ENCODE measurements around the gene PTCD2.
A peak's percentile ranks its signal among the peaks of the same experiment; 100 is the strongest.

PTCD2 gene

GRCh38 chr5:72346398-72346797 is 26.2 kb downstream of the PTCD2 start:
- DNase-seq (ENCODE audit: low read depth): no peak

- peak; percentile 59 for DNase-seq (ENCODE audit: low read depth)
Measured at GRCh38 chr5:72347801-72348308, 27.7 kb downstream of the PTCD2 start.

- DNase-seq (ENCODE audit: low read depth): no peak
Measured at GRCh38 chr5:72351376-72351775, 31.2 kb downstream of the PTCD2 start.

- no peak for DNase-seq (ENCODE audit: low read depth)
Measured at GRCh38 chr5:72352616-72353015, 32.4 kb downstream of the PTCD2 start.

DNA sequence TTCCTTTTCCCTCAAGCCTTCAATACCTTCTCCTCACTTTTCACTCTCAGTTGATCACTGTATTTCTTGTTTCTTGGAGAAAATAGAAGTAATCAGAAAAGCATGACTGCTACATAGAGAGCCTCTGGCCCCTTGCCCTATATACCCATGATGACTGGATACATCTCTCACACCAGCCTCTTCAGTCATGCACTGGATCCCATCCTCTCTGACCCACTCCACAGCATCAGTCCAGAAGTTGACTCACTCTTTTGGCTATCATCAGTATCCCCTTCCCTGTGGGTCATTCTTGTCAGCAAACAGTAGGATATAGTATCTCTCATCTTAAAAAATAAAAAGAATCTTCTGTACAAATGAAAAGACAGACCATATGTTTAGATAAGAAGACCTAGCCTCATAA is 32.9 kb downstream of the PTCD2 start:
- DNase-seq (ENCODE audit: low read depth): no peak

DNA sequence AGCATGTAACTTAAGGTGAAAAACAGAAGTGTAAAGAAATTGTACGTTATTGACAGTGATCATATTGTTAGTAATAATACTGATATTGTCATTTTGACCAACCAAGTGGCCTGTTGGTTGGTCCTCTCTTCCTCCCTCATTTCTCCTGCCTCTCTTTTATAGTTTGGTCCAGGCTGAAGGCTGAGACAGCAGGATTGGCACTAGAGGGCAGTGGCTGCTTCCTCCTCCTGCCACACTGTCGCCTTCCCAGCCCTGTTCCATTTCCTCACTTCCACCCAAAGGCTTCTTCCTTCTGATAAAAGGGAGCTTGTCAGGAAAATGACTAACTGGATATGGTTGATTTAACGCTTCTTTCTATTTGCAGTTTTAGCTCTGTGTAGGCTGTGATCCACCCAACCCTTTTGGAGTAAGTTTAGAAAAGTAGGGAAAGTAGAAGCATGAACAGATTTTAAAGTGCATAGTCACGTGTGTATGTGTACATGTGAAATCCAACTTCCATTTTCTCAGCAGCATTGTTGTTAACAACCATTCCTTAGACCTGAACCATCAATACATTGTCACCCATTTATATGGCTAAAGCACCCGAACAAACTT is 35.6 kb downstream of the PTCD2 start:
- DNase-seq (ENCODE audit: low read depth): no peak

DNA sequence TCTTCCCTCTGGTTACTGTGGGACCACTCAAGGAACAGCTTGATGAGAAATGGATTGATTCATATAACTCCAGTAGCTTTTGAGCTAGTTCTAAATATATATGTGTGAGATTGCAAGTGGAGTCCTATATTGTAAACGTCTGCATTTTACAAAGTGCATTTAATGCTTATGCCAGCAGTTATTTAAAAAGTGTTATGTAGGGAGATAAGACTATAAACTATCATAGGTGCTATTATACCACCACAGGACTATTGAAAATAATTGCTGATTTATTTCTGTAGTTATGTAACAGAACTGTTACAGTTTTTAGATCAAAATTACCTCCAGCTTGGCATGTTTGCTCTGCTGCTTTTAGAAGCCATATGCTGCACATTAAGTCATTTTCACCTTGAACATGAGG is 36.2 kb downstream of the PTCD2 start:
- DNase-seq (ENCODE audit: low read depth): no peak

DNA sequence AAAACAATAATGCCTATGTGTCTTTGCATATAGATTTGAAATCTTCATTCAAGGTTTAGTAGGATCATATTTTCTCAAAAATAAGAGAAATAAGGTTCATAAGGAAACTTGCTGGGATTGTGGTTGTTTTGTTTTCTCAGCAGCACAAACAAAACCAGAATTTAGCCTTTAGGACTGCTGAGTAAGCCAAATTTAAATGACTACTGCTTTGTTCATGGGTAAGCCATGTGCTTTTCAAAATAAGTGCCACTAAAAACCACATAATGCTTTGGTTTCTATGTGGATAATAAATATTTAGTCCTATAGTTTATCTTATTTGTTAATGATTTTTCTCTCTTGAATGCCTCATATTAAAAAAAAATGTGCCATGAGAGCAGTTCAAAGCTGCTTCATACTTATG is 38.8 kb downstream of the PTCD2 start:
- no peak for DNase-seq (ENCODE audit: low read depth)

GRCh38 chr5:72359886-72360285 is 39.7 kb downstream of the PTCD2 start:
- no peak for DNase-seq (ENCODE audit: low read depth)

GRCh38 chr5:72363166-72363802 is 43.1 kb downstream of the PTCD2 start:
- peak; percentile 73 for DNase-seq (ENCODE audit: low read depth)

DNA sequence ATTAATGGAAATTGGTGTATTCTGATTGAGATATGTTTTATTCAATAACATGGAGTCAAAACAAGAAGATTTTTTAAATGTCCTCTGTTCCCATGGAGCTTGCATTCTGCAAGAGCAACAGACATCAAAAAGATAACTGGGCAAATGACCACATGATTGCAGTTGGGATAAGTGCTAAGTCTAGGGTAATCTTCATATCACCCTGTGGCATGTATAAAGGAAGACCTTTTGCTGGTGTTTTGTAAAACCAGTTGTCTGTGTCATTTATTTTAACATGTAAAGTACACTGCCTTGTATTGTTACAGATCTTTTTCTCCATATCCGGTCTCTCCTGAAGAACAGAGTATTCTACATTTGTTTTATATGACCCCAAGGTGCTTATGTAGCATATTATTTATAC is 44.0 kb downstream of the PTCD2 start:
- DNase-seq (ENCODE audit: low read depth): no peak

DNA sequence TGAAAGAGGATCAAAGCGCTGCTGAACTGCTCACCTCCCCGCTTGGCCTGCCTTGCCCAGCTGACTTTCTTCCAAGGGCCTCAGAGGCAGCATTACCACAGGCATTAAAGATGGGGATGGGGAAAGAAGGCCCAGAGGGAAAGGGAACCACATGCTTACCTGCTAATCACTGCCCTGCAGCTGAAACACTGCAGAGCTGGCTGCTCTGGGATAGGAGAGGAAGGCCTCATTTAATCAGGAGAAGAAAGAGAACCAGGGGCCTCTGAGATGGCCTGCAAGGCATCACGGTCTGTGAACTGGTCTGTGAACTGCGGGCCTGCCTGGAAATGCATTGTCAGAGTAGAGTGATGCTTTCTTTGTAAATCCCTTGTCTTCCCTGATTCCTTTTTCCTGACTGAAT is 44.8 kb downstream of the PTCD2 start:
- no peak for DNase-seq (ENCODE audit: low read depth)

DNA sequence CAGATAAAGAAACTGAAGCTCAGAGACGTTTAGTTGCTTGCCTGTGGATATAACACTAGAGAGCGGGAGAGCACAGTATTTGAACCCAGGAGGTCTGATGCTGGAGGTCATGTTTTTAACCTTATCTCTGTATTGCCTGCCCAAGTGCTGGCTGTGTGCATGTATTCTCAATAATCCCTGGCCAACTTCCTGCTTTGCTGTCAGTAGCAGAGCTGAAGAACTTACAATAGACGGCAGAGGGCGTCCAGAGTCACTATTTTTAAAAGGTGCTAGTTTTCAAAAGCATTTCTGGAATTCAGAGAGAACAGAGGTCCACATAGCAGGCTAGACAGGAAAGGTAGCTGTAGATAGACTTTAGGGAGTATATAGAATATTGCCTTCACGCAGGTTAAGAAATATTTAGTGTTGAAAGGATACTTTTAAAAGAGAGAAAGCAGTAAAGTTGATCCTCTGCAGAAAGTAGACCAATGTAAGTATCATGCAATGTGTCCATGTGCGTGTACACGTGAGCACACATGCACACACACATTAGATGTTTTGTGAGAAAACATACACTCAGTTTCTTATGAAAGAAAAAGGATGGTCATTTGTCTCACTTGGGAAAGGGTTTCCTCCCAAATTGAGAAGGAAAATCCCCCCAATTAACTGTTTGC is 46.3 kb downstream of the PTCD2 start:
- DNase-seq (ENCODE audit: low read depth): no peak

GRCh38 chr5:72368271-72368670 is 48.1 kb downstream of the PTCD2 start:
- DNase-seq (ENCODE audit: low read depth): no peak

GRCh38 chr5:72369301-72369700 is 49.1 kb downstream of the PTCD2 start:
- no peak for DNase-seq (ENCODE audit: low read depth)

DNA sequence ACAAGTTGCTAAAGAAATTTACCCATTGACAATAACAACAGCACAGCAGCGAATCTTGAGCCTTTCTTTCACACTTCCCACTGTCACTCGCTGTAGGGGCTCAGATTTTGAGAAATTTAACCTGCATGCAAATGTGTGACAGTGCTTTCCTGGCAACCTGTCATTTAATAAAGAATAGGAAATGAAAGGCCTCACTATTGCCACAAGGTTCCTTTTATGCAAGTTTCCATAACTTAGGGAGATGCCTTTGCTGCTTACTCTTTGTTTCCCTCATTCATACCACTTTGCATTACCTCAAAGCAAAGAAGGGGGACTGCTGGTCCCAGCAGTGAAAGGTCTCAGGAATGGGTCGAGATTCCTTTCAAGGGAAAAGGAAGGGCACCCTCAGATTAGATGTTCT is 49.5 kb downstream of the PTCD2 start:
- DNase-seq (ENCODE audit: low read depth): no peak

- DNase-seq (ENCODE audit: low read depth): no peak
Measured at GRCh38 chr5:72372331-72372730, 52.2 kb downstream of the PTCD2 start.

DNA sequence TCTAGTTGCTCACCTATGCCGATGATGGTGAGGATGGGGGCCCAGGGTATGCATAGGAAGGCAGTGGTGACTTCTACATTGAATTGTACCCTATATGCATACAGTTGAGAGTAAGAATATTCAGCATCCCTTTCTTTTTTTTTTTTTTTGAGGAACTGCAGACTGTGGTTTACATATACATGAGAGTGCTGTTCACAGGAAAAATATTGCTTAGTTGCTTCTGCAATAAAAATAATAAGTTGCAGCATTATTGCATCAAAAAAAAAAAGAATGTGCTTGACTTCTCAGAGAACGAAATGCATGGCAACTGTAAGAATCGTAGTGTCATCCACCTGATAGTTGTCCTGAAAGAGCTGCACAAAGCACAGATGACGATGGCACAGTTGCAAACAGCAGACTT is 52.8 kb downstream of the PTCD2 start:
- DNase-seq (ENCODE audit: low read depth): no peak

DNA sequence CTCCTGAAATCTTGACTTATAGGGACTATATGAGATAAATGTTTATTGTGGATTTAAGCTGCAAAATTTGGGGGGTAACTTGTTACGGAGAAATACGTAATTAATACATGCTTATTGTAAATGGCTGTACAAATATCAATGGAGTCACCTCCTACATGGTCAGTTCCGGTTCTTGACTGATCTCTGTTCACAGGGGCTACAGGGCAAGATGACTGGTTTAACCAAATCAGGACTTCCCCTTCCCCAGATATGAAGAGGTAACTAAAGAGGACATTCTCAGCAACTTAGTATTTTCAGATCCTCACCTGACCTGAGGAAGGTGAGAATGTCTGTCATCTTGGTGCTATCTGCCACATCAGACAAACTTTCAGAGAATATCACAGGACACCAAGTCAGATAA is 54.7 kb downstream of the PTCD2 start:
- DNase-seq (ENCODE audit: low read depth): no peak

- DNase-seq (ENCODE audit: low read depth): no peak
Measured at GRCh38 chr5:72376381-72376780, 56.2 kb downstream of the PTCD2 start.

- no peak for DNase-seq (ENCODE audit: low read depth)
Measured at GRCh38 chr5:72377910-72378638, 57.9 kb downstream of the PTCD2 start.

DNA sequence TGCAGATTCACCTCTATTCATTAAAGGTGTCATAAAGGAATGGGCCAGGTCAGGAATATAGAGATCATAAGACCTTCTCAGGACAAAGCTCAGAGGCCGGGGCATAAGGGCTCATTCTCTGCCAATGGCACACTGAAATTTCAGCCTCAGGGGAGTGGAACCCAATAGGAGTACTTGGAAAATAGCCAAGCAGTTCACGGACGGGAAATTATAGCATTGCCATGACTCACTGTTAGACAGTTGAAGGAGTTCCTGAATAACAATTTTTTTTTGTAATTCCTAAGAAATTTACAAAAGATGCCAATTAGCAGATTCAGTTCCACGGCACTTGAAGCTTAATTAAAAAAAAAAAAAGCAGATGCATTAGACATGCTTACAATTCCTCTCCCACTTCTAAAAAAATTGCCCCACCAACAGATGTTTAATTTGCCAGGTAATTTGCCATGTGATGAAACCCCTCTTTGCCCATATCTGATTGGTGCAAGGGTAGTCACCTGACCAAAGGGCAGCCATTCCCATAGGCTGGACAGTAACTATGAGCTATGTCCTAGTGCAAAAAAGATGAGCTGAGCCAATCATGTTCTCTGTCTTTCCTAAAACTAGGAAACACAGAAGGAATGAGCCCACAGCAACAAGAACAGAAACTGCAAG is 58.6 kb downstream of the PTCD2 start:
- DNase-seq (ENCODE audit: low read depth): peak; percentile 68

All from HS-27A (cell line).